D721Med (cell line): ENCODE measurements around the gene EPB41L1.

ENCODE experiments used
- DNase-seq: peaks from one replicate; pipeline ENCODE4 v3.0.0; 2011; ENCODE audit warnings: low spot score; ENCODE audit not compliant: insufficient read length
- FAIRE-seq: peaks from 2 replicates; lab custom pipeline; 2011; peaks lifted over from hg19 to GRCh38; lab: Jason Lieb, UNC
- TF ChIP-seq, protein P1 (sequence below): IDR thresholded peaks from 2 replicates; pipeline ENCODE4 v1.5.1; 2012; ENCODE audit warnings: mild to moderate bottlenecking, control low read depth; ENCODE audit not compliant: insufficient read depth; ENCODE audit errors: missing control alignments

The EPB41L1 gene

DNA sequence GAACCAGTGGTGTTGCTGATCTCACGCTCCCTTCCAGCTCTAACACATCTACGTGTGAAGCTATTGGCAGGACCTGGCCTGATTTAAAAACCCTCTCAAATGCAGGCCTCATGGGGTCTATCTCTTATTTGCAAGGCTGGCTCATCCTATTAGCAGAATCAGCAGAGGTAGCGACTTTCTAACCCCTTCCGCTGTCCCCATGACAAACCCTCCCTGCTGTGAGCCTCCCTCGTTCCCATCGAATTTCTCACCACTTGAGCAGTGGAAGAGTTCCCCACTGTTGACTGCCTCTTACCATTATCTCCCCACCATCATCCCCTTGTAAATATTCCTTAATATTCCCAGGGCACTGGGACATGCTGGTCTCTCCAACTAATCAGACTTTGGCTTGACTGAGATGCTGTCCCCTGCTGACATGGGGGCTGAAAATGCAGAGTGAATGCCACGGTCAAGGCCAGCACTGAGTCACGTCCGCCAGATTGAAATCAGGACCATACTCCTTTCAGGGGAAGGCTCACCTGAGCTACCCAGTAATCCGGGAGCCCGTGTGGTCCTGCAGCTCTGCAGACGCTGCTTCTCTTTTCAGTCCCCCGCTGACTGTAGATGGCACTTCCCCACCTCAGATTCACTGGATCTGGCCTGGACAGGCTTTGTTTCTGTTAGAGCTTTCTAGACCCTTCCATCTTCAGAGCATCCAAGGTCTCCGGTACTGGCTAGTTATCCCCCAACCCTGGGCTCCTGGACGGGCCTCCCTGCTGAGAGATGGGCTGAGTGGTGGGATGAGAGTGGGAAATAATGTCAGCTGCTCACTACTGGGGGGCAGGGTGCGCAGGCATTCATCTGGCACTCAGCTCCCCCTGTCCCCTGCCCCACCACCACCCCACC is 104.9 kb downstream of the EPB41L1 start:
- TF ChIP-seq, protein P1, sequence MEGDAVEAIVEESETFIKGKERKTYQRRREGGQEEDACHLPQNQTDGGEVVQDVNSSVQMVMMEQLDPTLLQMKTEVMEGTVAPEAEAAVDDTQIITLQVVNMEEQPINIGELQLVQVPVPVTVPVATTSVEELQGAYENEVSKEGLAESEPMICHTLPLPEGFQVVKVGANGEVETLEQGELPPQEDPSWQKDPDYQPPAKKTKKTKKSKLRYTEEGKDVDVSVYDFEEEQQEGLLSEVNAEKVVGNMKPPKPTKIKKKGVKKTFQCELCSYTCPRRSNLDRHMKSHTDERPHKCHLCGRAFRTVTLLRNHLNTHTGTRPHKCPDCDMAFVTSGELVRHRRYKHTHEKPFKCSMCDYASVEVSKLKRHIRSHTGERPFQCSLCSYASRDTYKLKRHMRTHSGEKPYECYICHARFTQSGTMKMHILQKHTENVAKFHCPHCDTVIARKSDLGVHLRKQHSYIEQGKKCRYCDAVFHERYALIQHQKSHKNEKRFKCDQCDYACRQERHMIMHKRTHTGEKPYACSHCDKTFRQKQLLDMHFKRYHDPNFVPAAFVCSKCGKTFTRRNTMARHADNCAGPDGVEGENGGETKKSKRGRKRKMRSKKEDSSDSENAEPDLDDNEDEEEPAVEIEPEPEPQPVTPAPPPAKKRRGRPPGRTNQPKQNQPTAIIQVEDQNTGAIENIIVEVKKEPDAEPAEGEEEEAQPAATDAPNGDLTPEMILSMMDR: no peak
- DNase-seq: no peak
- no peak for FAIRE-seq

DNA sequence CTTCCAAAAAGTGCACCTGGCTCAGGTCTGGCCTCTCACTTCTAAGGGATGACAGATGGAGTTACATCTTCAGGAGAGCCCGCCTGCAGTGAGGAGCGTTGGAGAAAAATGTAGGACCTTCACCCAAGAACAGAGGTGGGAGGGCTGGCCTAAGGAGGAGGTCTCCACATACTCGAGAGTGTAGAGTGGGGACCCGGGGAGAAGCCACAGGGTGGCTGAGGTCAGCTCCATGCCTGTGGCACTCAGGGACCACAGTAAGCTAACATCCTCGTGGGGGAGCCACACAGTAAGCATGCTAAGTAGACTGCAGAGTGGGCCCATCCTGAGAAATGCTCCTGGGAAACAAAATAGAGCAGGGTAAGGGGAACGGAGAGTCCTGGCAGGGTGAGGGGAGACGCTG is 105.8 kb downstream of the EPB41L1 start:
- DNase-seq (no peak), FAIRE-seq (no peak)
- TF ChIP-seq, protein P1: no peak

DNA sequence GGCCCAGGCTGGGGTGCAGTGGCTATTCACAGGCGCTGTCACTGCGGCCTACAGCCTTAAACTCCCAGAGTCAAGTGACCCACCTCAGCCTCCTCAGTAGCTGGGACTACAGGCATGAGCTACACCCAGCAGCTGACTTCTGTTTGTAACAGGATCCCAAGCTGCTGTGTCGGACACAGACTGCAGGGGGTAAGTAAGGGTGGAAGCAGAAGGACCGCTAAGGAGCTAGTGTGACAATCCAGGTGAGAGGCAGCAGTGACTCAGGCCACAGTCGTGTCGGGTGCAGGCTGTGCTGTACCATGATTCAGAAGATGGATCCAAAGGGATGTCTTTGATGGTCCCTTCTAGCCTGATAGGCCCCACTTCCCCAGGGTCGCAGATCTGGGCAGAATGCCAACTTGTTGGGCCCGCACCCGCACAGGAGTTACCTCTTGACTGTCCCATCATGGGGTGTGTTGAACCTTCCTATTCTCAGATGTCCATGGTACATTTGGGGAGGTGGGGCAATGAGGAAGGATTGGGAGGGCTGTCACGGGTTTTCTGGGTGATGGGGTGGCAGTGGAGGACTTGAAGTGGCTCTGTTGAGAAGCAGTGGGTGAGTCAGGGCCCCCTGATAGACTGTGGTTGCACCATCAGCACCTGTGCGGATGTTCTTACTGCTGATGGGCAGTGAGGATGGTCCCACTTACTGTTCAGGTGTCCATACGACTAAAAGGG is 107.0 kb downstream of the EPB41L1 start:
- no peak for DNase-seq
- TF ChIP-seq, protein P1: no peak
- FAIRE-seq: no peak

DNA sequence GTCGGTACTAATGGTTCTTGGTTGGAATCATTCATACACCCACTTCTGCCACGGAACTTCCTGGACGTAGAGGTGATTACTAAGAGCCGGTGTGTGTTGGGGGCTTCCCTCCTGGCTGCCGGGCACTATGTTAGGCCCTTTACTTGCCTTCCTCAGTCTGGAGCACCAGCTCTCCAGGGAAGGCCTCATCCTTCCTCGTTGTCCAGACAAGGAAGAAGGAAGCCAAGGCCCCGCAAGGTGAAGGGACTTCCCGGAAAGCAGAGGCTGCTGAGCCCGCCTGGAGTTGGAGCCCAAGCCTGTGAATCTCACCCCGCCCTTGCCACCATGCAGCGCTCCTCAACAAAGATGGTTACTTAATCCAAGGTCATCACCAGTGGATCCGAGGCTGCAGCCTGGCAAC is 107.9 kb downstream of the EPB41L1 start:
- TF ChIP-seq, protein P1: no peak
- FAIRE-seq (no peak), DNase-seq (no peak)

DNA sequence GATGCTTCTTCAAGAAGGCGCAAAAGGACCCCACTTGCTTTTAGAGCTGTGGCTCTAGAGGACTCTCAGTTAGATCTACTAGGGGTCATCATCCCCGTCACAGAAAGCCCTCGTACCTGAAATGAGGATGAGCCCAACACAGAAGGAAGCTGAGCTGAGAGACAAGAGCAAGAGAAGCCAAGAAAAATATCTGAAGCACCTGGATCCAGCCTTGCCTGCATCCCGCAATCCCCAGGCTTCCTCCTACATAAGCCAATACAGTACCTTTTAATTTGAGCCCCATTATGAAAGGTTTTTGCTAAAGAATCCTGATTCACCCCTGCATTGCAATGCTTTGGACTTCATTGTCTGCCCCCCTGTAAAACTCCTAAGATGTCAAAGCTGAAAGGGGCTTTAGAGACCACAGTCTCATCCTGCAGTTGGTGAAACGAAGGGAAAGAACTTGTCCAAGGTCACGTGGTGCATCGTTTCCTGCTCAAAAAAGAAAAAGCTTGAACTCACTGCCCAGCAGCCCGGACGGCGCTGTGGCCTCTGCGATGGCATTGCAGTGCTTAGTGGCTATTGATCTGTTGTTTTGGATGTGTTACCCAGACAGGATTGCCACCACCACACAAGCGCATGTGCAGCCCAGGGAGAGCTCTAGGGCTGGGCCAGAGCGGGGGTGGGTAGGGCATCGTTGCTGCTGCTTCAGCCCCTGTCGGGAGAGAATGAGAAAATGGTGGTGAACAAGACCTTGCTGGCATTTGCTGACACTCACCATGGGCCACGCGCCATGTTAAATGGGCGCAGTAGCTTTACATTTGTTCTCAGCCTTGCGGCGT is 110.1 kb downstream of the EPB41L1 start:
- no peak for DNase-seq
- TF ChIP-seq, protein P1: no peak
- no peak for FAIRE-seq

GRCh38 chr20:36266189-36266588 is 111.6 kb downstream of the EPB41L1 start:
- TF ChIP-seq, protein P1: no peak
- DNase-seq: no peak
- FAIRE-seq: no peak
